ENCODE results near the gene USP31. TPM values are rescaled to one million over a fixed set of nuclear protein-coding genes. Genes with fewer than 3 reads are reported as not detected.

USP31 gene
- total RNA-seq, 5 donors from 2014 or later (not counting 1 experiment from before 2014, with no cell fraction given): 4.1 to 6.4 (median 5.6) TPM

DNA sequence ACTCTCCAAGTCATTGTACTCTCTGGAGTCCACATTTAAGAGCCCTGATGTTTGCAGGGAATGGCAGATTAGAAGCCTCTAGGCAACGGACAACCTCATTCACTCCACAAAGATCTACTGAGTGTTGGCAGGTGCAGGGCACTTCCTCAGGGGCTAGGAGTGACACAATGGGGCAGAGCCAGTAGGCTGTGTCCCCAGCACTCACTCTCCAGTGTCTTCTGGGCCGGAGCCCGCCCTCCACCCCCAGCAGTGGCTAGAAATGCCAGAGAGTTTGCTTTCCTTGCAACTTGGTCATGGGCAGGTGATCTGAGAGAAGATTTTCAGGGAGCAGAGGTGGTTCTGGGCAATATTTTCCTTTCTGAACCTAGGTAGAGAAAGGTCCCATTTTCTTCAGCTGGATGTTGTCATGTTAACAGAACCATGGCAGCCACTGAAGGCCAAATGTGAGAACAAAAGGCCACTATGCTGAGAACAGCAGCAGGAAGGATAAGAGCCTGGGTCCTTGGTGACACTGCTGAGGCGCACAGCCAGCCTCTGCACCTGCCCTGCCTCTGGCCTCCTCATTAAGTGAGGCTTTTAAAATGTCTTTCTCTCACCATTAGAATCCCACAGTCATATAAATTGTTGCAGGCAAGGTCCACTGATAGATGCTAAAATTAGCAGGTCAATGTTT lies 96.2 kb downstream of the USP31 start:
- no peak overlapping the region for H3K4me3 ChIP-seq (ENCODE audit: control insufficient read depth in 1 of 2, extremely low read depth in 1 of 2, low read length in 1 of 2)
- POLR2A ChIA-PET: no interaction called here
- H3K36me3 ChIP-seq (ENCODE audit: control insufficient read depth in 2 of 2, extremely low read depth in 1 of 2, insufficient read depth in 1 of 2, low read length in 1 of 2): no peaks in the 10 kb centered on the region
- no peak for DNase-seq
- no peaks in the 10 kb centered on the region for H3K4me1 Mint-ChIP-seq
- no CpG with 5 or more reads among the region's 4 CpGs for WGBS (ENCODE audit: insufficient coverage)
- CTCF ChIA-PET: no interaction called here
- no peaks in the 10 kb centered on the region for H3K9me3 ChIP-seq
- H3K9me3 Mint-ChIP-seq: no peaks in the 10 kb centered on the region
- no peaks in the 10 kb centered on the region for H3K36me3 Mint-ChIP-seq
- no peak overlapping the region for H3K27ac Mint-ChIP-seq
- H3K27ac ChIP-seq (ENCODE audit: low read length): no peak overlapping the region
- peaks cover 36 to 49% of the 10 kb centered on the region in 2 donors for H3K27me3 Mint-ChIP-seq
- peaks cover 0 to 27% of the 10 kb centered on the region in 2 experiments for H3K27me3 ChIP-seq (replicated peaks in 1 of 2; ENCODE audit: control insufficient read depth in 2 of 2, extremely low read depth in 1 of 2, insufficient read depth in 2 of 2, low read length in 1 of 2)
- ATAC-seq (replicated peaks in 1 of 4): no peak
- no peak overlapping the region for H3K4me3 Mint-ChIP-seq
- H3K4me1 ChIP-seq (ENCODE audit: control insufficient read depth in 1 of 2, extremely low read depth in 1 of 2, insufficient read depth in 2 of 2, low read length in 2 of 2): no peaks in the 10 kb centered on the region

DNA sequence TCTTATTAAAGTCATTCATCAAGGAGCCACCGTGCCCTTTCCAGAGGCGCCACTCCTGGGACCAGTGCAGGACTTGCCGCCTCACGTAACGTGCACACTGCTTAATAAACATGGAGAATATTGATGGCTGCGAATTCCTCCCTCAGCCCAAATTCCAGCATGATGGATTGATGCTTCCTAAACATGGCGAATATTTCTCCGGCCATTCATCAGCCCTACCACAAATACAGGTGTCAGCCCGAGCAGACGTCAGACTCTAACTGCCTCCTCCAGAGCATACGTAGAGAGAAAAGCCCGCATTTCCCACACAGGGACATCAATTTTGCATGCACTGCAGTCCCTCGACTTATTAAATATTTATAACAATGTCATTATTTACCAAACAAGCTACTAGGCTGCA lies 97.0 kb downstream of the USP31 start:
- no peak for DNase-seq
- WGBS (ENCODE audit: insufficient coverage): 77% methylated on average over 8 of the region's 13 CpGs
- no peaks in the 10 kb centered on the region for H3K36me3 Mint-ChIP-seq
- no peaks in the 10 kb centered on the region for H3K36me3 ChIP-seq (ENCODE audit: control insufficient read depth in 2 of 2, extremely low read depth in 1 of 2, insufficient read depth in 1 of 2, low read length in 1 of 2)
- no peak overlapping the region for H3K4me3 Mint-ChIP-seq
- peaks cover 39 to 53% of the 10 kb centered on the region in 2 donors for H3K27me3 Mint-ChIP-seq
- no peak for ATAC-seq (replicated peaks in 1 of 4)
- POLR2A ChIA-PET: no interaction called here
- H3K9me3 Mint-ChIP-seq: no peaks in the 10 kb centered on the region
- no peak overlapping the region for H3K4me3 ChIP-seq (ENCODE audit: control insufficient read depth in 1 of 2, extremely low read depth in 1 of 2, low read length in 1 of 2)
- H3K27ac Mint-ChIP-seq: no peak overlapping the region
- H3K4me1 Mint-ChIP-seq: no peaks in the 10 kb centered on the region
- CTCF ChIA-PET: no interaction called here
- H3K9me3 ChIP-seq: no peaks in the 10 kb centered on the region
- H3K27me3 ChIP-seq (replicated peaks in 1 of 2; ENCODE audit: control insufficient read depth in 2 of 2, extremely low read depth in 1 of 2, insufficient read depth in 2 of 2, low read length in 1 of 2): peaks cover 0 to 26% of the 10 kb centered on the region in 2 experiments
- H3K4me1 ChIP-seq (ENCODE audit: control insufficient read depth in 1 of 2, extremely low read depth in 1 of 2, insufficient read depth in 2 of 2, low read length in 2 of 2): no peaks in the 10 kb centered on the region
- H3K27ac ChIP-seq (ENCODE audit: low read length): no peak overlapping the region

DNA sequence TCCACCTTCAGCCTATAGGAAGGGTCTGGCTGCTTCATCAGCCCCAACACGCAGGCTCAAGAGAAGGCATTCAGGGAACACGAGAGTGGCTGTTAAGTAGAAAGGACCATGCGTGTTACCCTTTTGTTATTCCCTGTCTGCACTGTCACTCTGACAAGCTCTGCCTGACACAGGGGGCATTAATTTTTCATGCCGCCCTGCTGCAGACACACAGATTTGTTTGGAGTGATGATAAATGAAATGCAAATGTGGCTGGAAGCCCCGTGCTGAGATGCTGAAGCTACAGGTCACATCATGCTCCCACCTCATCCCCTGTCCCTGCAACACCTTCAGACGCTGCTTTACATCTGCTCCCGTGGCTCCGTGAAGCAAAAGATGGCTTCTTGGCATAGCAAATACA lies 97.7 kb downstream of the USP31 start:
- ATAC-seq (replicated peaks in 1 of 4): no peak
- Mint-ChIP-seq H3K27me3 (peaks cover 43 to 53% of the 10 kb centered on the region in 2 donors), H3K4me3 (no peak overlapping the region), H3K27ac (no peak overlapping the region), H3K36me3 (no peaks in the 10 kb centered on the region), H3K4me1 (no peaks in the 10 kb centered on the region), H3K9me3 (no peaks in the 10 kb centered on the region)
- no peak overlapping the region for H3K27ac ChIP-seq (ENCODE audit: low read length)
- H3K27me3 ChIP-seq (replicated peaks in 1 of 2; ENCODE audit: control insufficient read depth in 2 of 2, extremely low read depth in 1 of 2, insufficient read depth in 2 of 2, low read length in 1 of 2): peaks cover 0 to 26% of the 10 kb centered on the region in 2 experiments
- DNase-seq: no peak
- no peaks in the 10 kb centered on the region for H3K4me1 ChIP-seq (ENCODE audit: control insufficient read depth in 1 of 2, extremely low read depth in 1 of 2, insufficient read depth in 2 of 2, low read length in 2 of 2)
- no peaks in the 10 kb centered on the region for H3K9me3 ChIP-seq
- ChIA-PET CTCF (no interaction called here), POLR2A (no interaction called here)
- no peaks in the 10 kb centered on the region for H3K36me3 ChIP-seq (ENCODE audit: control insufficient read depth in 2 of 2, extremely low read depth in 1 of 2, insufficient read depth in 1 of 2, low read length in 1 of 2)
- WGBS (ENCODE audit: insufficient coverage): 77% methylated on average over 3 of the region's 8 CpGs
- no peak overlapping the region for H3K4me3 ChIP-seq (ENCODE audit: control insufficient read depth in 1 of 2, extremely low read depth in 1 of 2, low read length in 1 of 2)

DNA sequence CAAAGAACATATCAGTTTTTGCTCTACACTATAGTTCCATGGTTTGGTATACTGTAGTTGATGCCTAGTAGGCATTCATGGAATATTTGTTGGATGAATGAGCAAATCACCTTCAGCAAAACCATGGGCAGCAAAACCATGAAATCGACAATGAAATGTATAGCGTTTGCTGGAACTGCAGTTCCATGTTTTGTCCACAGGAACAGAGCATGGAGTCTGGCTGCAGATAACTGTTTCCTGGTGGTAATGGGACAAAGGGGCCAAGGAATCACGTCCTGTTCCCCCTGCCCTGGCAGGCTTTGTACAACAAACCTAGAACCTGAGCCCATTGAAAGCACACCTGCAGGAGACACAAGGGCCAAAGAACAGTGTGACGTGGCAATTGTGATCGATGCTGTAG lies 101.1 kb downstream of the USP31 start:
- no peak overlapping the region for H3K4me3 ChIP-seq (ENCODE audit: control insufficient read depth in 1 of 2, extremely low read depth in 1 of 2, low read length in 1 of 2)
- POLR2A ChIA-PET: interaction anchor here in 1 of 2 donors (0.6 kb wide), 1 partner anchor 13 kb away, joined by 3 read pairs; no protein-coding TSS in a partner anchor
- H3K27ac ChIP-seq (ENCODE audit: low read length): no peak overlapping the region
- no peaks in the 10 kb centered on the region for H3K4me1 Mint-ChIP-seq
- no peaks in the 10 kb centered on the region for H3K9me3 ChIP-seq
- no peak overlapping the region for H3K4me3 Mint-ChIP-seq
- DNase-seq: no peak
- H3K9me3 Mint-ChIP-seq: peaks cover 7 to 14% (median 9%) of the 10 kb centered on the region in 3 donors
- H3K27me3 ChIP-seq (replicated peaks in 1 of 2; ENCODE audit: control insufficient read depth in 2 of 2, extremely low read depth in 1 of 2, insufficient read depth in 2 of 2, low read length in 1 of 2): peaks cover 0 to 24% of the 10 kb centered on the region in 2 experiments
- no peaks in the 10 kb centered on the region for H3K4me1 ChIP-seq (ENCODE audit: control insufficient read depth in 1 of 2, extremely low read depth in 1 of 2, insufficient read depth in 2 of 2, low read length in 2 of 2)
- H3K27me3 Mint-ChIP-seq: peaks cover 45 to 58% of the 10 kb centered on the region in 2 donors
- no peaks in the 10 kb centered on the region for H3K36me3 ChIP-seq (ENCODE audit: control insufficient read depth in 2 of 2, extremely low read depth in 1 of 2, insufficient read depth in 1 of 2, low read length in 1 of 2)
- no peak for ATAC-seq (replicated peaks in 1 of 4)
- WGBS (ENCODE audit: insufficient coverage): 77% methylated on average over 5 of the region's 5 CpGs
- no peaks in the 10 kb centered on the region for H3K36me3 Mint-ChIP-seq
- no peak overlapping the region for H3K27ac Mint-ChIP-seq
- CTCF ChIA-PET: no interaction called here

DNA sequence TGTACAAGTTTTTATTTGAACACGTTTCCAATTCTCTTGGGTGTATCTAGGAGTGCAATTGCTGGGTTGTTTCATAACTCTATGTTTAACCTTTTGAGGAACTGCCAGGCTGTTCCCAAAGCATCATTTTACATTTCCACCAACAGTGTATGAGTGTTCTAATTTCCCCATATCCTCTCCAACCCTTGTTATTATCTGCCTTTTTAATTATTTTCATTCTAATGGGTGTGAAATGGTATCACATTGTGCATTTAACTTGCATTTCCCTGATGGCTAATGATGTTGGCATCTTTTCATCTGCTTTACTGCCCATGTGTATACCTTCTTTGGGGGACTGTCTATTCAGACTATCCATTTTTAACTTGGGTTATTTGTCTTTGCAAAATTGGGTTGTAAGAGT lies 104.2 kb downstream of the USP31 start:
- Mint-ChIP-seq H3K27ac (no peak overlapping the region), H3K27me3 (peaks cover 38 to 42% of the 10 kb centered on the region in 2 donors), H3K4me1 (no peaks in the 10 kb centered on the region), H3K9me3 (peaks cover 7 to 14% (median 9%) of the 10 kb centered on the region in 3 donors), H3K36me3 (no peaks in the 10 kb centered on the region), H3K4me3 (no peak overlapping the region)
- Histone ChIP-seq H3K9me3 (no peaks in the 10 kb centered on the region), H3K4me1 (ENCODE audit: control insufficient read depth in 1 of 2, extremely low read depth in 1 of 2, insufficient read depth in 2 of 2, low read length in 2 of 2) (no peaks in the 10 kb centered on the region), H3K4me3 (ENCODE audit: control insufficient read depth in 1 of 2, extremely low read depth in 1 of 2, low read length in 1 of 2) (no peak overlapping the region), H3K36me3 (ENCODE audit: control insufficient read depth in 2 of 2, extremely low read depth in 1 of 2, insufficient read depth in 1 of 2, low read length in 1 of 2) (no peaks in the 10 kb centered on the region), H3K27ac (ENCODE audit: low read length) (no peak overlapping the region), H3K27me3 (replicated peaks in 1 of 2; ENCODE audit: control insufficient read depth in 2 of 2, extremely low read depth in 1 of 2, insufficient read depth in 2 of 2, low read length in 1 of 2) (peaks cover 0 to 7% of the 10 kb centered on the region in 2 experiments)
- ATAC-seq (replicated peaks in 1 of 4): no peak
- no CpG with 5 or more reads among the region's 1 CpG for WGBS (ENCODE audit: insufficient coverage)
- ChIA-PET POLR2A (no interaction called here), CTCF (no interaction called here)
- no peak for DNase-seq

DNA sequence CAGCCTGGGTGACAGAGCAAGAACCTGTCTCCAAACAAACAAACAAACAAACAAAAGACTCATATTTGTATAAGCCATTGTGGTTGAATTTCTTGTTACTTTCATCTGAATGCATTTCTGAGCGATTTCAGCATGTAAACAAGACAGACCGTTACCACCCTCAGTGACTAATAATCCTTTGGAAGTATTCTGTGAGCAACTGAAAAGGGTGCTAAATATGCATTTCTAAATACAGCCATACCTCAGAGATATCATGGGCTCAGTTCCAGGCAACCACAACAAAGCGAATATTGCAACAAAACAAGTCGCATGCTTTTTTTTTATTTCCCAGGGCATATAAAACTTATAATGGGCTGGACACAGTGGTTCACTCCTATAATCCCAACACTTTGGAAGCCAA lies 109.0 kb downstream of the USP31 start:
- Mint-ChIP-seq H3K27ac (no peak overlapping the region), H3K27me3 (peaks cover 15 to 23% of the 10 kb centered on the region in 2 donors), H3K4me1 (no peaks in the 10 kb centered on the region), H3K36me3 (no peaks in the 10 kb centered on the region), H3K9me3 (peaks cover 7 to 14% (median 8%) of the 10 kb centered on the region in 3 donors), H3K4me3 (no peak overlapping the region)
- Histone ChIP-seq H3K4me1 (ENCODE audit: control insufficient read depth in 1 of 2, extremely low read depth in 1 of 2, insufficient read depth in 2 of 2, low read length in 2 of 2) (no peaks in the 10 kb centered on the region), H3K27me3 (replicated peaks in 1 of 2; ENCODE audit: control insufficient read depth in 2 of 2, extremely low read depth in 1 of 2, insufficient read depth in 2 of 2, low read length in 1 of 2) (peaks cover 0 to 6% of the 10 kb centered on the region in 2 experiments), H3K4me3 (ENCODE audit: control insufficient read depth in 1 of 2, extremely low read depth in 1 of 2, low read length in 1 of 2) (no peak overlapping the region), H3K27ac (ENCODE audit: low read length) (no peak overlapping the region), H3K36me3 (ENCODE audit: control insufficient read depth in 2 of 2, extremely low read depth in 1 of 2, insufficient read depth in 1 of 2, low read length in 1 of 2) (no peaks in the 10 kb centered on the region), H3K9me3 (no peaks in the 10 kb centered on the region)
- 88% methylated on average over 2 of the region's 4 CpGs for WGBS (ENCODE audit: insufficient coverage)
- ATAC-seq (replicated peaks in 1 of 4) (no peak), DNase-seq (no peak)
- CTCF ChIA-PET: no interaction called here
- POLR2A ChIA-PET: no interaction called here

Measured in T-cell (primary cell).